Subcutaneous adipose tissue (tissue), 4 donors: ENCODE data around the gene CCDC85B. TPM values are rescaled to one million over a fixed set of nuclear protein-coding genes. Genes with fewer than 3 reads are reported as not detected.

Experiments used
- CTCF ChIP-seq: fragments of 450-650 bp; IDR thresholded peaks from one replicate; pipeline ENCODE4 v1.5.1; 2016; ENCODE audit warnings: low read depth, mild to moderate bottlenecking, control low read depth, antibody characterized with exemption, moderate library complexity
- total RNA-seq, 4 donors: library from RNA; depleted of rRNA; stranded (reverse); fragments of >200 nt; gene quantifications; one replicate each; pipeline ENCODE4 v1.1.0, GENCODE V29; 2016

CCDC85B gene
- total RNA-seq: 10 to 100 TPM; 15.7 to 59.9 (median 29.3) TPM

GRCh38 chr11:65890324-65891218 lies at the start of gene CCDC85B:
TSS of gene CCDC85B (plus strand) at chr11:65890673. CDS start at chr11:65890784, 111 bp downstream.
- no peak for TF ChIP-seq CTCF

DNA sequence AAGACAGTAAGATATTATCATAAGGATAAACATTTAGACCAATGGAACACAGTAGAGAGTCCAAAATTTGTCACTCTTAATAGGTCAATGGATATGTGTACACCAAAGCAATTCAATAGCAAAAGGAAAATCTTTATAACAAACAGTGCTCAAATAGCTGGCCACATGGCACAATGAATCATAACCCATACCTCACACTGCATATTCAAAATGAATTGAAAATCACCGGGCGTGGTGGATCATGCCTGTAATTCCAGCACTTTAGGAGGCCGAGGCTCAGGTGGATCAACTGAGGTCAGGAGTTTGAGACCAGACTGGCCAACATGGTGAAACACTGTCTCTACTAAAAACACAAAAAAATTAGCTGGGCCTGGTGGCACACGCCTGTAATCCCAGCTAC lies 48.3 kb upstream of the CCDC85B start:
- TF ChIP-seq CTCF: no peak

GRCh38 chr11:65843811-65844210 lies 46.7 kb upstream of the CCDC85B start:
- TF ChIP-seq CTCF: no peak

GRCh38 chr11:65844231-65844872 lies 46.1 kb upstream of the CCDC85B start:
- TF ChIP-seq CTCF: no peak

DNA sequence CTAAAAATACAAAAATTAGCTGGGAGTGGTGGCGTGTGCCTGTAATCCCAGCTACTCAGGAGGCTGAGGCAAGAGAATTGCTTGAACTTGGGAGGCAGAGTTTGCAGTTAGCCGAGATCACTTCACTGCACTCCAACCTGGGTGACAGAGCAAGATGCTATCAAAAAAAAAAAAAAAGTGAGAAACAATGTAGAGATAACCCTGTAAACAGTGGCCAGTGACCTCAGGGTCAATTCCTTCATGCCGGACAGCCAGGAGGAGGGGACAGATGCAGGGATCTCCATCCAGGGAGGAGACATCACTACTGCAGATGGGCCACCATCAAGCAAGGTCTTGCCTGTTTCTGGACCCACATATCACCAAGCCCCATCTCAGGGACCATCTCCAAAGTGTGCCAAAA lies 42.7 kb upstream of the CCDC85B start:
- TF ChIP-seq CTCF: no peak

DNA sequence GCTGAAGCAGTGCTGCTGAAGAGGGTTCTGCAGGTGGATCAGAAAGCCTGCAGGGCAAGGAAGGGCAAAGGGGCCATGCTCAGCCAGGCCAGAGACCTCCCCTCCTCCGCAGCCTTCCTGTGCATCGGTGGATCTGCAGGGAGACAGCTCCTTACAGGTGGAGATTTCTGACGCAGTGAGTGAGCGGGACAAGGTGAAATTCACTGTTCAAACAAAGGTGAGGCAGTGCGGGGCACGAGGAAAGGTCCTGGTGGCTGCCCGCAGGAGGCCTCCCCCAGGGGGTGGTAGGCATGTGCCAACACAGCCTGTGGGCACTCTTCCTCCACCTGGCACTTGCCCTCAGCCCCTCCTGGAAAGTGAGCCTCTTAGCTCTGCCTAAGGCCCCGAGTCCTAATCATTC lies 41.1 kb upstream of the CCDC85B start:
- no peak for TF ChIP-seq CTCF

- TF ChIP-seq CTCF: no peak
These were observed 40.7 kb upstream of the CCDC85B start for GRCh38 chr11:65849771-65850216.
